HCT116 (cell line): ENCODE data around the gene PGS1. TPM values are rescaled to one million over a fixed set of nuclear protein-coding genes. Genes with fewer than 3 reads are reported as not detected.

Experiments used
- ATAC-seq: fragments of 200-7000 bp; cut with Tn5 transposase; 2 replicates; pipeline ENCODE4 v1.9.1; 2020; ENCODE audit warnings: mild to moderate bottlenecking, moderate library complexity
- BruUV-seq: library from RNA; stranded (reverse); fragments of 400-500 nt; replicated peaks from 2 replicates; lab custom pipeline; 2021; lab: Mats Ljungman, UMichigan
- CTCF ChIA-PET: fragments of 300-600 bp; sonication (Branson Sonifier 250); formaldehyde crosslinking; loops from one replicate; lab custom pipeline; 2021; ENCODE audit warnings: antibody characterized with exemption; lab: Charles Lee
- POLR2A ChIA-PET: fragments of 300-600, 350-600 bp; sonication (Branson Sonifier 250); formaldehyde crosslinking; loops from one replicate; lab custom pipeline; 2021; ENCODE audit warnings: antibody characterized with exemption; lab: Charles Lee
- RAD21 ChIA-PET, 2 experiments: fragments of 300-600 bp; sonication (Branson Sonifier 250); formaldehyde crosslinking; loops; one replicate each; lab custom pipeline; 2023; ENCODE audit warnings: low total read pairs in 2 of 2; ENCODE audit not compliant: uncharacterized antibody in 2 of 2, unreplicated experiment in 2 of 2, low non-redundant PET in 1 of 2; lab: Charles Lee
- DNase-seq: peaks from one replicate; pipeline ENCODE4 v3.0.0-alpha.2; 2010; ENCODE audit warnings: low read depth, low spot score
- H2AFZ ChIP-seq: fragments of 200-600 bp; shearing (Covaris generic), sonication (generic); 2 replicates; pipeline ENCODE4 v1.6.1; 2017; ENCODE audit warnings: low read depth, mixed run types, mixed read lengths, antibody characterized with exemption, low read length; ENCODE audit not compliant: poor library complexity, severe bottlenecking
- H3K27ac ChIP-seq: 2 replicates; pipeline ENCODE4 v1.5.1; 2012; ENCODE audit warnings: low read depth, low read length
- H3K27me3 ChIP-seq: fragments of 200-600 bp; sonication (generic); 2 replicates; pipeline ENCODE4 v1.6.1; 2016; ENCODE audit warnings: mixed run types, low read length, mixed read lengths; ENCODE audit not compliant: insufficient read depth
- H3K36me3 ChIP-seq, 2 experiments: fragments of 200-500 bp in 1 of 2; fragments of 200-600 bp in 1 of 2; sonication (Bioruptor generic) in 1 of 2; sonication (generic) in 1 of 2; 2 replicates each; pipeline versions ENCODE4 v1.5.1 to v1.6.1; 2014 to 2016; ENCODE audit warnings: low read length in 2 of 2, inconsistent platforms in 1 of 2, mixed read lengths in 1 of 2, mixed run types in 1 of 2; ENCODE audit not compliant: insufficient read depth in 2 of 2, control insufficient read depth in 1 of 2
- H3K4me1 ChIP-seq, 2 experiments: fragments of 200-600 bp in 1 of 2; sonication (generic) in 1 of 2; 2 replicates each; pipeline versions ENCODE4 v1.5.1 to v1.6.1; 2012 to 2017; ENCODE audit warnings: low read length in 2 of 2, inconsistent platforms in 1 of 2, mild to moderate bottlenecking in 1 of 2, mixed read lengths in 1 of 2, mixed run types in 1 of 2, moderate library complexity in 1 of 2; ENCODE audit not compliant: insufficient read depth in 2 of 2, control insufficient read depth in 1 of 2
- H3K4me2 ChIP-seq: fragments of 200-600 bp; sonication (generic); 2 replicates; pipeline ENCODE4 v1.6.1; 2017; ENCODE audit warnings: mixed run types, low read length, mixed read lengths
- H3K4me3 ChIP-seq, 2 experiments: fragments of 200-600 bp in 1 of 2; sonication (generic) in 1 of 2; replicated peaks in 1 of 2; 2 replicates each; pipeline ENCODE4 v1.5.1; 2011 to 2016; ENCODE audit warnings: low read length in 2 of 2, control low read depth in 1 of 2, low read depth in 1 of 2, mild to moderate bottlenecking in 1 of 2, mixed read lengths in 1 of 2, mixed run types in 1 of 2
- H3K79me2 ChIP-seq: fragments of 200-600 bp; sonication (generic); 2 replicates; pipeline ENCODE4 v1.6.1; 2017; ENCODE audit warnings: mild to moderate bottlenecking, mixed run types, low read length, moderate library complexity, mixed read lengths; ENCODE audit not compliant: insufficient read depth
- H3K9ac ChIP-seq: fragments of 200-600 bp; sonication (generic); 2 replicates; pipeline ENCODE4 v1.6.1; 2016; ENCODE audit warnings: low read length, mixed read lengths
- H3K9me2 ChIP-seq: fragments of 200-600 bp; sonication (generic), shearing (Covaris generic); 2 replicates; pipeline ENCODE4 v1.6.1; 2017; ENCODE audit warnings: mixed run types, mild to moderate bottlenecking, moderate library complexity; ENCODE audit not compliant: insufficient read depth
- H3K9me3 ChIP-seq, 2 experiments: fragments of 200-500 bp in 1 of 2; fragments of 200-600 bp in 1 of 2; sonication (Bioruptor generic) in 1 of 2; sonication (generic) in 1 of 2; 2 replicates each; pipeline ENCODE4 v1.6.1; 2014 to 2017; ENCODE audit warnings: low read length in 2 of 2, mixed read lengths in 2 of 2, inconsistent platforms in 1 of 2, low read depth in 1 of 2, mild to moderate bottlenecking in 1 of 2, mixed run types in 1 of 2, moderate library complexity in 1 of 2; ENCODE audit not compliant: control insufficient read depth in 1 of 2, insufficient read depth in 1 of 2
- H4K20me1 ChIP-seq: fragments of 200-600 bp; sonication (generic), shearing (Covaris generic); 2 replicates; pipeline ENCODE4 v1.6.1; 2017; ENCODE audit warnings: mixed run types, mild to moderate bottlenecking, moderate library complexity; ENCODE audit not compliant: insufficient read depth
- CBX3 ChIP-seq: IDR thresholded peaks from 2 replicates; pipeline ENCODE4 v1.6.1; 2012; ENCODE audit warnings: low read depth
- CEBPB ChIP-seq: IDR thresholded peaks from 2 replicates; pipeline ENCODE4 v1.6.1; 2012; ENCODE audit warnings: low read depth
- ELF1 ChIP-seq: IDR thresholded peaks from 2 replicates; pipeline ENCODE4 v1.6.1; 2012; ENCODE audit warnings: low read depth, borderline replicate concordance
- FOSL1 ChIP-seq: IDR thresholded peaks from 2 replicates; pipeline ENCODE4 v1.6.1; 2012; ENCODE audit warnings: low read depth
- JUND ChIP-seq: IDR thresholded peaks from 2 replicates; pipeline ENCODE4 v1.6.1; 2012
- TCF7L2 ChIP-seq: IDR thresholded peaks from 2 replicates; pipeline ENCODE4 v1.7.0; 2011; ENCODE audit warnings: borderline replicate concordance, inconsistent platforms; ENCODE audit not compliant: insufficient read depth, insufficient read length; ENCODE audit errors: extremely low read depth
- YY1 ChIP-seq: IDR thresholded peaks from 2 replicates; pipeline ENCODE4 v1.6.1; 2011; ENCODE audit warnings: low read length, low read depth, moderate library complexity, mild to moderate bottlenecking; ENCODE audit not compliant: insufficient replicate concordance; ENCODE audit errors: extremely low read depth
- intact Hi-C: fragments of 100-400 bp; cut with micrococcal nuclease; formaldehyde crosslinking; loops from 2 replicates; pipeline ENCODE4 v1.10.0; 2022
- total RNA-seq: library from RNA; stranded (reverse); gene quantifications from one replicate; pipeline ENCODE4 v1.2.1, GENCODE V29; 2021; ENCODE audit not compliant: unreplicated experiment

Gene PGS1
- total RNA-seq, 1 experiment from 2014 or later: 44.4 TPM

- TF ChIP-seq CEBPB (no peak), YY1 (no peak), FOSL1 (no peak)
- TF ChIP-seq, all 23 proteins: peak for 0
- RAD21 ChIA-PET: no interaction called here
- Histone ChIP-seq H2AFZ (no peak overlapping the region), H3K4me2 (no peak overlapping the region), H3K27me3 (no peaks in the 10 kb centered on the region), H3K9me3 (no peaks in the 10 kb centered on the region), H3K27ac (no peak overlapping the region), H3K79me2 (no peaks in the 10 kb centered on the region), H3K36me3 (no peaks in the 10 kb centered on the region), H4K20me1 (no peaks in the 10 kb centered on the region), H3K9ac (no peak overlapping the region), H3K4me1 (peaks cover 6 to 13% of the 10 kb centered on the region in 2 experiments), H3K4me3 (no peak overlapping the region), H3K9me2 (no peaks in the 10 kb centered on the region)
- POLR2A ChIA-PET: interaction anchor here (1.8 kb wide), 1 partner anchor 12 kb away, joined by 6 read pairs; the partner anchor contains the start of gene SOCS3
- ATAC-seq (no peak), DNase-seq (no peak)
- BruUV-seq: no TSS peak
- intact Hi-C loops: no loop called here
- CTCF ChIA-PET: interaction anchor here (2.0 kb wide), 1 partner anchor 12 kb away, joined by 10 read pairs; no protein-coding TSS in a partner anchor
Measured at GRCh38 chr17:78372841-78373240, 5.6 kb upstream of the PGS1 start.

- Histone ChIP-seq H3K27ac (no peak overlapping the region), H3K9me2 (no peaks in the 10 kb centered on the region), H4K20me1 (no peaks in the 10 kb centered on the region), H3K79me2 (peaks cover 7% of the 10 kb centered on the region), H3K4me3 (no peak overlapping the region), H3K9ac (no peak overlapping the region), H3K36me3 (no peaks in the 10 kb centered on the region), H3K9me3 (no peaks in the 10 kb centered on the region), H3K4me1 (peaks cover 10 to 19% of the 10 kb centered on the region in 2 experiments), H3K4me2 (no peak overlapping the region), H3K27me3 (no peaks in the 10 kb centered on the region), H2AFZ (no peak overlapping the region)
- TF ChIP-seq JUND: no peak
- TF ChIP-seq TCF7L2: no peak
- no peak for TF ChIP-seq CBX3
- TF ChIP-seq ELF1: no peak
- RAD21 ChIA-PET: no interaction called here
- CTCF ChIA-PET: interaction anchor here (2.0 to 2.2 kb wide), 1 partner anchor 13 kb away, joined by 9 to 10 read pairs; no protein-coding TSS in a partner anchor
- intact Hi-C loops: no loop called here
- ATAC-seq (no peak), DNase-seq (no peak)
- BruUV-seq: no TSS peak
- POLR2A ChIA-PET: no interaction called here
Measured at GRCh38 chr17:78374189-78374588, 4.3 kb upstream of the PGS1 start.
